HepG2 (cell line): ENCODE measurements around the gene PARD3. TPM values are rescaled to one million over a fixed set of nuclear protein-coding genes. Genes with fewer than 3 reads are reported as not detected.

Source experiments
- ATAC-seq: fragments of 200-7000 bp; cut with Tn5 transposase; 3 replicates; pipeline ENCODE4 v1.9.1; 2020; ENCODE audit warnings: mild to moderate bottlenecking, moderate library complexity
- BruUV-seq: library from RNA; stranded (reverse); fragments of 400-500 nt; replicated peaks from 2 replicates; lab custom pipeline; 2021; lab: Mats Ljungman, UMichigan
- CTCF ChIA-PET: fragments of 300-600 bp; formaldehyde crosslinking; extraction: SDS; loops from one replicate; lab custom pipeline; 2021; ENCODE audit warnings: low total read pairs, inconsistent platforms, low intra/inter-chr PET ratio; lab: Yijun Ruan, JAX
- POLR2A ChIA-PET: fragments of 350-600 bp; sonication (Branson Sonifier 250); formaldehyde crosslinking; loops from one replicate; lab custom pipeline; 2020; ENCODE audit warnings: antibody characterized with exemption, inconsistent platforms; lab: Yijun Ruan, JAX
- DNase-seq: peaks from one replicate; pipeline ENCODE4 v3.0.0-alpha.2; 2015; ENCODE audit warnings: low spot score
- FAIRE-seq: peaks from 3 replicates; lab custom pipeline; 2011; peaks lifted over from hg19 to GRCh38; lab: Jason Lieb, UNC
- H2AFZ ChIP-seq: one replicate; pipeline ENCODE4 v1.6.1; 2011; ENCODE audit warnings: low read length, inconsistent platforms
- H3K27ac ChIP-seq: fragments of 300-600 bp; 3 replicates; pipeline ENCODE4 v1.8.0; 2011; ENCODE audit warnings: mixed run types, mild to moderate bottlenecking, mixed read lengths, low read length, inconsistent platforms; ENCODE audit not compliant: insufficient read depth; ENCODE audit errors: extremely low read length
- H3K27me3 ChIP-seq, 2 experiments: fragments of 200-600 bp in 1 of 2; 2 replicates in 1 of 2; 3 replicates in 1 of 2; pipeline versions ENCODE4 v1.6.0 to v1.8.0; 2011; ENCODE audit warnings: low read length in 2 of 2, mild to moderate bottlenecking in 2 of 2, moderate library complexity in 2 of 2, inconsistent platforms in 1 of 2; ENCODE audit not compliant: insufficient read depth in 2 of 2, control insufficient read depth in 1 of 2
- H3K36me3 ChIP-seq, 2 experiments: fragments of 200-600 bp in 1 of 2; replicated peaks in 1 of 2; 2 replicates in 1 of 2; 3 replicates in 1 of 2; pipeline versions ENCODE4 v1.5.1 to v1.8.0; 2011; ENCODE audit warnings: low read length in 2 of 2, inconsistent platforms in 1 of 2; ENCODE audit not compliant: insufficient read depth in 2 of 2, control insufficient read depth in 1 of 2
- H3K4me1 ChIP-seq: 2 replicates; pipeline ENCODE4 v1.5.1; 2012; ENCODE audit warnings: low read length, inconsistent platforms; ENCODE audit not compliant: insufficient read depth
- H3K4me2 ChIP-seq: 2 replicates; pipeline ENCODE4 v1.6.0; 2011; ENCODE audit warnings: low read depth, low read length, inconsistent platforms
- H3K4me3 ChIP-seq, 3 experiments: fragments of 200-600 bp in 1 of 3; sonication (generic), shearing (Covaris generic) in 1 of 3; replicated peaks in 1 of 3; 2 replicates each; pipeline ENCODE4 v1.5.1; 2011 to 2016; ENCODE audit warnings: low read length in 3 of 3, inconsistent platforms in 2 of 3, low read depth in 2 of 3, mild to moderate bottlenecking in 2 of 3, control low read depth in 1 of 3, mixed read lengths in 1 of 3; ENCODE audit not compliant: insufficient read depth in 1 of 3
- H3K79me2 ChIP-seq: one replicate; pipeline ENCODE4 v1.6.1; 2011; ENCODE audit warnings: low read length, inconsistent platforms; ENCODE audit not compliant: insufficient read depth
- H3K9ac ChIP-seq: 2 replicates; pipeline ENCODE4 v1.6.0; 2011; ENCODE audit warnings: mild to moderate bottlenecking, low read depth, low read length, inconsistent platforms; ENCODE audit not compliant: insufficient read depth
- H3K9me3 ChIP-seq: 2 replicates; pipeline ENCODE4 v1.5.1; 2012; ENCODE audit warnings: mild to moderate bottlenecking, low read length
- H4K20me1 ChIP-seq: 2 replicates; pipeline ENCODE4 v1.6.0; 2011; ENCODE audit warnings: inconsistent platforms, mild to moderate bottlenecking, low read length, moderate library complexity; ENCODE audit not compliant: insufficient read depth
- FOXK2 ChIP-seq: fragments of 450-650 bp; IDR thresholded peaks from 2 replicates; pipeline ENCODE4 v1.6.1; 2016
- ZMAT3 ChIP-seq: sonication (generic); formaldehyde crosslinking; conservative IDR thresholded peaks from 2 replicates; pipeline ENCODE4 v1.7.0; 2021; ENCODE audit warnings: missing genetic modification reagents
- ZNF333 ChIP-seq: sonication (generic); formaldehyde crosslinking; IDR thresholded peaks from 2 replicates; pipeline ENCODE4 v1.4.0; 2020; ENCODE audit warnings: mild to moderate bottlenecking, missing genetic modification reagents, borderline replicate concordance
- ZNF598 ChIP-seq: sonication (generic); formaldehyde crosslinking; IDR thresholded peaks from 2 replicates; pipeline ENCODE4 v1.5.1; 2020; ENCODE audit warnings: mild to moderate bottlenecking, missing genetic modification reagents, borderline replicate concordance
- ZNF749 ChIP-seq: sonication (generic); formaldehyde crosslinking; IDR thresholded peaks from 2 replicates; pipeline ENCODE4 v1.8.0; 2022; ENCODE audit warnings: mild to moderate bottlenecking, missing genetic modification reagents, moderate library complexity, borderline replicate concordance
- WGBS: methylation state at CpG from one replicate; pipeline ENCODE4 v1.1.6; 2017; ENCODE audit warnings: low lambda C conversion rate; 5-methylcytosine and 5-hydroxymethylcytosine counted together
- in situ Hi-C: cut with HindIII; loops from 2 replicates; pipeline ENCODE4 v1.10.0; 2017; ENCODE audit warnings: low pct_unique_long_range_greater_than_20kb; ENCODE audit not compliant: extremely low pct_ligation_motif_present
- intact Hi-C: fragments of 100-400 bp; cut with micrococcal nuclease; formaldehyde crosslinking; loops from one replicate; pipeline ENCODE4 v1.10.0; 2022; ENCODE audit not compliant: unreplicated experiment
- polyA plus RNA-seq, 8 experiments: library from polyadenylated mRNA; depleted of rRNA in 3 of 8; stranded (reverse) in 7 of 8; unstranded in 1 of 8; fragments of >200 nt; fragmentation: Illumina TruSeq in 4 of 8; extraction: Trizol in 4 of 8; gene quantifications; 2 replicates each; pipeline versions ENCODE4 v1.2.1 to v1.2.3, GENCODE V29; 2011 to 2016; ENCODE audit warnings: low read depth in 4 of 8, missing spikeins in 1 of 8, mixed read lengths in 1 of 8; ENCODE audit not compliant: insufficient read depth in 1 of 8
- total RNA-seq, 5 experiments: library from RNA; depleted of rRNA; stranded (reverse); fragments of >200 nt; fragmentation: Illumina TruSeq; extraction: Trizol; gene quantifications; 2 replicates each; pipeline ENCODE4 v1.2.3, GENCODE V29; 2016; ENCODE audit warnings: low read depth in 1 of 5
- TF ChIP-seq, protein P1 (sequence below): sonication (generic); formaldehyde crosslinking; IDR thresholded peaks from 2 replicates; pipeline ENCODE4 v1.8.0; 2022; ENCODE audit warnings: missing genetic modification reagents, mild to moderate bottlenecking, inconsistent platforms, borderline replicate concordance
- TF ChIP-seq, protein P2 (sequence below): sonication (generic); formaldehyde crosslinking; IDR thresholded peaks from 2 replicates; pipeline ENCODE4 v1.4.0; 2020; ENCODE audit warnings: missing genetic modification reagents, borderline replicate concordance
- TF ChIP-seq, protein P3 (sequence below): sonication (generic); formaldehyde crosslinking; IDR thresholded peaks from 2 replicates; pipeline ENCODE4 v1.5.1; 2020; ENCODE audit warnings: mild to moderate bottlenecking, missing genetic modification reagents, borderline replicate concordance

PARD3 gene
- total and polyA plus RNA-seq, 2 of the 13 experiments (the other 11 are each of a cell fraction or from before 2014, with no cell fraction given), result 40.9 to 60.0 TPM

DNA sequence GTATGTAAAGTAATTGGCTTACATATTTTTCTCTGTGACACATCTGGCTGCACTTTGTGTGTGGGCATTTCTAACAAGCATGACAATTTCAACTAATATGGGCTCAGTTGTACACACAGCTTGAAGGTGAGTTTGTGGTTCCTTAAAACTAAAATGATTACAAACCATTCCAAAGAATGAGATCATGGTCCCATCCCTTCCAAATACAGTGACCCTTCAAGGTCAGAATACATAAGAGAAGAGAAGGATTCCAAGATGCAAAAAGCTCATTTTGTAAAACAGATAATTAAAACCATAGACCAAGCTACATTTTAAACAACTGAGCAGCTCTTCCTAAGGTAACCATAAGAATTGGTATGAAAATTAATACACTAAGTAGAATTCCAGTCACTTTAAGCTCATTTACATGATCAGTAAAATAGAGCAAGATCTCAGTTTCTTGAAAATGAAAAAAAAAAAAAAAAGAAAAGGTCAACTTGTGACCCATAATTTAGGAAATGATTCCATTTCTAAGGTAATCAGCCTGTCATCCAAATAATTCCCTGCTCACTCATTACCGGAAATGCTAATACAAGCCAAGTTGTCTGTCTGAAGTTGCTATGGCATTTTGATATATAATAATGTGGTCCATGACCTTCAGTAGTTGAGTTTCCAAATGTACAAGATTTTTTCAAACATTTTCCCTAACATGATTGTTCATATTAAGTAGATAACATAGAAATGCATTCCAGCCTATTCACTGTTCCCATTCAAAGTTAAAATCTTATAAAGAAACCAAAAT, 688.5 kb downstream of the PARD3 start:
- FAIRE-seq (no peak), DNase-seq (no peak), ATAC-seq (no peak)
- Histone ChIP-seq H3K4me3 (no peak overlapping the region), H3K79me2 (no peaks in the 10 kb centered on the region), H3K4me2 (no peak overlapping the region), H4K20me1 (no peaks in the 10 kb centered on the region), H3K9ac (no peak overlapping the region), H3K9me3 (no peaks in the 10 kb centered on the region), H3K4me1 (peaks cover 39% of the 10 kb centered on the region), H2AFZ (no peak overlapping the region), H3K36me3 (peaks cover 4 to 6% of the 10 kb centered on the region in 2 experiments; a peak in 3 of 5 replicates), H3K27ac (no peak overlapping the region), H3K27me3 (no peaks in the 10 kb centered on the region)
- intact Hi-C loops, result loop anchor here (10.0 kb wide), 1 partner anchor 932 kb away; no protein-coding TSS in a partner anchor
- POLR2A ChIA-PET, result no interaction called here
- in situ Hi-C loops, result loop anchor here (10.0 to 25.0 kb wide), 2 partner anchors 511 to 792 kb away; partner anchors contain the start of gene NRP1
- CTCF ChIA-PET, result no interaction called here
- WGBS, result 96% methylated on average over 1 of the region's 1 CpG
- BruUV-seq, result no TSS peak
- TF ChIP-seq ZNF749, result no peak
- TF ChIP-seq, protein P1, sequence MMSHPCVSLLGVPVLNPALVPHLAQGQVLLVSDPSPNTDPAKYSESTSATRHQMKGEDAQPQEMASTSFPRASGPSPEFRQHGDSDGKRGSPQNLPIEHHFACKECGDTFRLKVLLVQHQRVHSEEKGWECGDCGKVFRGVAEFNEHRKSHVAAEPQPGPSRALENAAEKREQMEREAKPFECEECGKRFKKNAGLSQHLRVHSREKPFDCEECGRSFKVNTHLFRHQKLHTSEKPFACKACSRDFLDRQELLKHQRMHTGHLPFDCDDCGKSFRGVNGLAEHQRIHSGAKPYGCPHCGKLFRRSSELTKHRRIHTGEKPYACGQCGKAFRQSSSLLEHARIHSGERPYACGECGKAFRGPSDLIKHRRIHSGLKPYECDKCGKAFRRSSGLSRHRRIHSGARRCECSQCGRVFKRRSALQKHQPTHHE (CRISPR knock-in tag), result no peak
- TF ChIP-seq, protein P2, sequence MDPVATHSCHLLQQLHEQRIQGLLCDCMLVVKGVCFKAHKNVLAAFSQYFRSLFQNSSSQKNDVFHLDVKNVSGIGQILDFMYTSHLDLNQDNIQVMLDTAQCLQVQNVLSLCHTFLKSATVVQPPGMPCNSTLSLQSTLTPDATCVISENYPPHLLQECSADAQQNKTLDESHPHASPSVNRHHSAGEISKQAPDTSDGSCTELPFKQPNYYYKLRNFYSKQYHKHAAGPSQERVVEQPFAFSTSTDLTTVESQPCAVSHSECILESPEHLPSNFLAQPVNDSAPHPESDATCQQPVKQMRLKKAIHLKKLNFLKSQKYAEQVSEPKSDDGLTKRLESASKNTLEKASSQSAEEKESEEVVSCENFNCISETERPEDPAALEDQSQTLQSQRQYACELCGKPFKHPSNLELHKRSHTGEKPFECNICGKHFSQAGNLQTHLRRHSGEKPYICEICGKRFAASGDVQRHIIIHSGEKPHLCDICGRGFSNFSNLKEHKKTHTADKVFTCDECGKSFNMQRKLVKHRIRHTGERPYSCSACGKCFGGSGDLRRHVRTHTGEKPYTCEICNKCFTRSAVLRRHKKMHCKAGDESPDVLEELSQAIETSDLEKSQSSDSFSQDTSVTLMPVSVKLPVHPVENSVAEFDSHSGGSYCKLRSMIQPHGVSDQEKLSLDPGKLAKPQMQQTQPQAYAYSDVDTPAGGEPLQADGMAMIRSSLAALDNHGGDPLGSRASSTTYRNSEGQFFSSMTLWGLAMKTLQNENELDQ, result no peak
- TF ChIP-seq ZNF333 (CRISPR knock-in tag), result no peak
- no peak for TF ChIP-seq FOXK2
- TF ChIP-seq ZMAT3 (CRISPR knock-in tag), result no peak
- TF ChIP-seq, protein P3, sequence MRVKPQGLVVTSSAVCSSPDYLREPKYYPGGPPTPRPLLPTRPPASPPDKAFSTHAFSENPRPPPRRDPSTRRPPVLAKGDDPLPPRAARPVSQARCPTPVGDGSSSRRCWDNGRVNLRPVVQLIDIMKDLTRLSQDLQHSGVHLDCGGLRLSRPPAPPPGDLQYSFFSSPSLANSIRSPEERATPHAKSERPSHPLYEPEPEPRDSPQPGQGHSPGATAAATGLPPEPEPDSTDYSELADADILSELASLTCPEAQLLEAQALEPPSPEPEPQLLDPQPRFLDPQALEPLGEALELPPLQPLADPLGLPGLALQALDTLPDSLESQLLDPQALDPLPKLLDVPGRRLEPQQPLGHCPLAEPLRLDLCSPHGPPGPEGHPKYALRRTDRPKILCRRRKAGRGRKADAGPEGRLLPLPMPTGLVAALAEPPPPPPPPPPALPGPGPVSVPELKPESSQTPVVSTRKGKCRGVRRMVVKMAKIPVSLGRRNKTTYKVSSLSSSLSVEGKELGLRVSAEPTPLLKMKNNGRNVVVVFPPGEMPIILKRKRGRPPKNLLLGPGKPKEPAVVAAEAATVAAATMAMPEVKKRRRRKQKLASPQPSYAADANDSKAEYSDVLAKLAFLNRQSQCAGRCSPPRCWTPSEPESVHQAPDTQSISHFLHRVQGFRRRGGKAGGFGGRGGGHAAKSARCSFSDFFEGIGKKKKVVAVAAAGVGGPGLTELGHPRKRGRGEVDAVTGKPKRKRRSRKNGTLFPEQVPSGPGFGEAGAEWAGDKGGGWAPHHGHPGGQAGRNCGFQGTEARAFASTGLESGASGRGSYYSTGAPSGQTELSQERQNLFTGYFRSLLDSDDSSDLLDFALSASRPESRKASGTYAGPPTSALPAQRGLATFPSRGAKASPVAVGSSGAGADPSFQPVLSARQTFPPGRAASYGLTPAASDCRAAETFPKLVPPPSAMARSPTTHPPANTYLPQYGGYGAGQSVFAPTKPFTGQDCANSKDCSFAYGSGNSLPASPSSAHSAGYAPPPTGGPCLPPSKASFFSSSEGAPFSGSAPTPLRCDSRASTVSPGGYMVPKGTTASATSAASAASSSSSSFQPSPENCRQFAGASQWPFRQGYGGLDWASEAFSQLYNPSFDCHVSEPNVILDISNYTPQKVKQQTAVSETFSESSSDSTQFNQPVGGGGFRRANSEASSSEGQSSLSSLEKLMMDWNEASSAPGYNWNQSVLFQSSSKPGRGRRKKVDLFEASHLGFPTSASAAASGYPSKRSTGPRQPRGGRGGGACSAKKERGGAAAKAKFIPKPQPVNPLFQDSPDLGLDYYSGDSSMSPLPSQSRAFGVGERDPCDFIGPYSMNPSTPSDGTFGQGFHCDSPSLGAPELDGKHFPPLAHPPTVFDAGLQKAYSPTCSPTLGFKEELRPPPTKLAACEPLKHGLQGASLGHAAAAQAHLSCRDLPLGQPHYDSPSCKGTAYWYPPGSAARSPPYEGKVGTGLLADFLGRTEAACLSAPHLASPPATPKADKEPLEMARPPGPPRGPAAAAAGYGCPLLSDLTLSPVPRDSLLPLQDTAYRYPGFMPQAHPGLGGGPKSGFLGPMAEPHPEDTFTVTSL (CRISPR knock-in tag), result no peak
- TF ChIP-seq ZNF598, result no peak
